Measurements from ENCODE around the gene ARMC9. TPM values are rescaled to one million over a fixed set of nuclear protein-coding genes. Genes with fewer than 3 reads are reported as not detected.

ARMC9 gene
- total and polyA plus RNA-seq, 2 of the 13 experiments (the other 11 are each of a cell fraction or from before 2014, with no cell fraction given), result 9.1 to 12.8 TPM

DNA sequence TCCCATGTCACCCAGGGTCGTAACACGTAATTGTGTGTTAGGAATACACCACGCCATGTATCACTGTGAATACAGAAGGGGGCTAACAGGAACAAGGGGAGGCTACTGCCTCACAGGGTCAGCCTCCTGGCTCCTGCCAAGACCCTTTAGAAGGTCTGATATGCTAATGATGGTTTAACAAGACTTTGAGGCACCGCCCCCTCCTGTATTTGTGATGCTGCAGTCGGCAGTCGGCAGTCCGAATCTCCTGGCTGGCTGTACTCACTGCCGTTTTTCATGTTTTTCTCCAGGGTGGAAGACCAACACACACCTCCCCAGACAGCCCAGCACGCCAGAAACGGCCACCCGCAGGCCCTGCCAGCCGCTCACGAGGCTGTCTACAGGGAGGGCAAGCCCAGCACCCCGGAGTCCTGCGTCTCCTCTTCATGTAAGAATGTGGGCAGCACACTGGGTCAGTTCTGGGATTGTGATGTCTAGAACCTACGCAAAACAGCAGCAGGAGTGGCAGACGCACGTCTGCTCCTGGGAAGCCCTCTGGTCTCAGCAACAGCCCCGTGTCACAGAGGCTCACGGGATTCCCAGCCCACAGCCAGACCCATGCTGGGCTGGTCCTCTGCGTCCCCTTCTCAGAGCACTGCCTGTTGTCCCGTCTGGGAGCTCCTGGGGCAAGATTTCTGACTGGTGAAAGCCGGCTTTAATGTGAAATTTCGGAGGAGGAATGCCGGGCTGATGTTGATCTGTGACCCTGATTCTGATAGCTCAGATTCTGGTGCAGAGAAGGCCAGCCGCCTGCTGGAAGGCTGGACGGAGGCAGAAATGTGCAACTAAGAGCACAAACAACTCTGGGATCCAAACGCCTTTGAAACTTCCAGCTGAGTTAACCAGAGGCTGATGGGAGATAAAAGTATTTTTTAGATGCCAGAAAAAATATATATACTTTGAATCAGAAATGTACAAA, 157.4 kb downstream of the ARMC9 start:
- no peak overlapping the region for H2AFZ ChIP-seq (ENCODE audit: low read length)
- H3K36me3 ChIP-seq (replicated peaks in 1 of 2; ENCODE audit: control insufficient read depth in 1 of 2, insufficient read depth in 2 of 2, low read length in 2 of 2), result no peaks in the 10 kb centered on the region
- H3K4me2 ChIP-seq (ENCODE audit: low read depth, low read length), result no peak overlapping the region
- intact Hi-C loops (cut with micrococcal nuclease; ENCODE audit: unreplicated experiment), result no loop called here
- H3K27ac ChIP-seq (ENCODE audit: extremely low read length, insufficient read depth, low read length), result no peak overlapping the region
- H4K20me1 ChIP-seq (ENCODE audit: insufficient read depth, low read length), result no peaks in the 10 kb centered on the region
- TF ChIP-seq GABPB1 (CRISPR knock-in tag; IDR thresholded peaks at IDR 0.05) (no peak), ZNF777 (CRISPR knock-in tag; IDR thresholded peaks at IDR 0.05) (no peak), ZSCAN31 (CRISPR knock-in tag; IDR thresholded peaks at IDR 0.05; ENCODE audit: low read depth) (no peak), CHD2 (IDR thresholded peaks at IDR 0.05; ENCODE audit: low read depth, low read length) (no peak), GLMP (CRISPR knock-in tag; IDR thresholded peaks at IDR 0.05; ENCODE audit: borderline replicate concordance) (no peak), TARDBP (CRISPR knock-in tag; IDR thresholded peaks at IDR 0.05) (no peak), ADNP (CRISPR knock-in tag; IDR thresholded peaks at IDR 0.05) (no peak), NFE2 (CRISPR knock-in tag; IDR thresholded peaks at IDR 0.05) (no peak), ZBTB20 (CRISPR knock-in tag; IDR thresholded peaks at IDR 0.05; ENCODE audit: borderline replicate concordance, low read depth) (no peak), POLR2G (IDR thresholded peaks at IDR 0.05; ENCODE audit: low read depth, low read length) (no peak), ZNF619 (CRISPR knock-in tag; IDR thresholded peaks at IDR 0.05) (no peak)
- TF ChIP-seq, protein P1, sequence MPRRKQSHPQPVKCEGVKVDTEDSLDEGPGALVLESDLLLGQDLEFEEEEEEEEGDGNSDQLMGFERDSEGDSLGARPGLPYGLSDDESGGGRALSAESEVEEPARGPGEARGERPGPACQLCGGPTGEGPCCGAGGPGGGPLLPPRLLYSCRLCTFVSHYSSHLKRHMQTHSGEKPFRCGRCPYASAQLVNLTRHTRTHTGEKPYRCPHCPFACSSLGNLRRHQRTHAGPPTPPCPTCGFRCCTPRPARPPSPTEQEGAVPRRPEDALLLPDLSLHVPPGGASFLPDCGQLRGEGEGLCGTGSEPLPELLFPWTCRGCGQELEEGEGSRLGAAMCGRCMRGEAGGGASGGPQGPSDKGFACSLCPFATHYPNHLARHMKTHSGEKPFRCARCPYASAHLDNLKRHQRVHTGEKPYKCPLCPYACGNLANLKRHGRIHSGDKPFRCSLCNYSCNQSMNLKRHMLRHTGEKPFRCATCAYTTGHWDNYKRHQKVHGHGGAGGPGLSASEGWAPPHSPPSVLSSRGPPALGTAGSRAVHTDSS (CRISPR knock-in tag; conservative IDR thresholded peaks at IDR 0.05), result no peak
- POLR2A ChIA-PET, result no interaction called here
- in situ Hi-C loops (cut with HindIII; ENCODE audit: extremely low pct_ligation_motif_present, low pct_unique_long_range_greater_than_20kb), result no loop called here
- no peaks in the 10 kb centered on the region for H3K27me3 ChIP-seq (ENCODE audit: control insufficient read depth in 1 of 2, insufficient read depth in 2 of 2, low read length in 2 of 2)
- no peaks in the 10 kb centered on the region for H3K9me3 ChIP-seq (ENCODE audit: low read length)
- CTCF ChIA-PET (ENCODE audit: low intra/inter-chr PET ratio, low total read pairs), result no interaction called here
- no peak for FAIRE-seq
- no TSS peak for BruUV-seq (replicated peaks)
- no peaks in the 10 kb centered on the region for H3K4me1 ChIP-seq (ENCODE audit: insufficient read depth, low read length)
- WGBS (ENCODE audit: low lambda C conversion rate), result 86% methylated on average over 23 of the region's 28 CpGs
- H3K79me2 ChIP-seq (ENCODE audit: insufficient read depth, low read length), result no peaks in the 10 kb centered on the region
- no peak overlapping the region for H3K4me3 ChIP-seq (replicated peaks in 1 of 3; ENCODE audit: insufficient read depth in 1 of 3, low read depth in 2 of 3, low read length in 3 of 3)
- no peak overlapping the region for H3K9ac ChIP-seq (ENCODE audit: insufficient read depth, low read depth, low read length)
- ATAC-seq, result no peak
- DNase-seq (ENCODE audit: low spot score), result no peak

All from HepG2 (cell line).